Pancreas (tissue), 10 donors: ENCODE results near the gene HNRNPA1L2. TPM values are rescaled to one million over a fixed set of nuclear protein-coding genes. Genes with fewer than 3 reads are reported as not detected.

ENCODE experiments used
- ATAC-seq, 4 donors: fragments of 200-7000 bp; cut with Tn5 transposase; one replicate each; pipeline versions ENCODE4 v1.8.0 to v1.9.1; 2020; ENCODE audit warnings: mild to moderate bottlenecking in 4 of 4, moderate library complexity in 4 of 4
- DNase-seq, 6 donors: peaks; one replicate each; pipeline ENCODE4 v3.0.0-alpha.2; 2020
- FAIRE-seq: peaks from 2 replicates; lab custom pipeline; 2012; peaks lifted over from hg19 to GRCh38; lab: Jason Lieb, UNC
- H3K27ac ChIP-seq, 4 donors: fragments of 200-600 bp; sonication (generic); 1 replicate in 3 of 4; 2 replicates in 1 of 4; pipeline versions ENCODE4 v1.5.0 to v1.8.0; 2020
- H3K27me3 ChIP-seq, 4 donors: fragments of 200-600 bp; one replicate each; pipeline ENCODE4 v1.8.0; 2021
- H3K36me3 ChIP-seq, 3 donors: fragments of 200-600 bp; sonication (generic) in 1 of 3; one replicate each; pipeline versions ENCODE4 v1.5.0 to v1.8.0; 2020 to 2021
- H3K4me1 ChIP-seq, 3 donors: fragments of 200-600 bp; one replicate each; pipeline ENCODE4 v1.8.0; 2021
- H3K4me3 ChIP-seq, 4 donors: fragments of 200-600 bp; sonication (generic) in 2 of 4; one replicate each; pipeline versions ENCODE4 v1.5.0 to v1.8.0; 2020 to 2021
- H3K9me3 ChIP-seq, 4 donors: fragments of 200-600 bp; one replicate each; pipeline ENCODE4 v1.8.0; 2021
- CTCF ChIP-seq, 4 donors: fragments of 200-600 bp; sonication (generic) in 3 of 4; IDR thresholded peaks; one replicate each; pipeline versions ENCODE4 v1.5.0 to v1.8.0; 2021; ENCODE audit warnings: antibody characterized with exemption in 4 of 4
- WGBS, 2 donors: extraction: QIAGEN DNeasy Blood & Tissue Kit; methylation state at CpG; one replicate each; pipeline ENCODE4 v1.1.7; 2013; 5-methylcytosine and 5-hydroxymethylcytosine counted together
- intact Hi-C, 3 donors: fragments of 100-400 bp; cut with DNase I; formaldehyde crosslinking; loops; one replicate each; pipeline versions ENCODE4 v1.11.1 to v1.14.2; 2022
- polyA plus RNA-seq, 2 donors: library from polyadenylated mRNA; stranded (reverse); fragments of 200-250 nt; gene quantifications; one replicate each; pipeline ENCODE4 v1.2.3, GENCODE V29; 2013
- total RNA-seq, 6 donors: library from RNA; stranded (reverse); fragmentation: NEBNext Ultra II Directional in 4 of 6; extraction: Animal tissue kit (Norgen Biotek cat#: 25700) in 4 of 6; gene quantifications; one replicate each; pipeline versions ENCODE4 v1.2.1 to v1.2.4, GENCODE V29; 2021 to 2023
- donor health status: healthy with polysubstance abuse.
- donor health status: DM: no; HTN: no; CAD: no; lungs with moderate emphysema.
- donor health status: DM: no; HTN: no; CAD: no.
- donor health status: control.
- donor health status: control.
- donor health status: Bipolar disorder and iron deficiency.
- donor health status: DM: yes; HTN: yes; CAD: no.
- donor health status: DM: no; HTN: no; CAD: no.
- donor health status: DM: no; HTN: no; CAD: no.
- donor health status: DM: yes; HTN: yes; CAD: no.

HNRNPA1L2 gene
- total and polyA plus RNA-seq, 8 donors: 1.9 to 15.0 (median 3.1) TPM

DNA sequence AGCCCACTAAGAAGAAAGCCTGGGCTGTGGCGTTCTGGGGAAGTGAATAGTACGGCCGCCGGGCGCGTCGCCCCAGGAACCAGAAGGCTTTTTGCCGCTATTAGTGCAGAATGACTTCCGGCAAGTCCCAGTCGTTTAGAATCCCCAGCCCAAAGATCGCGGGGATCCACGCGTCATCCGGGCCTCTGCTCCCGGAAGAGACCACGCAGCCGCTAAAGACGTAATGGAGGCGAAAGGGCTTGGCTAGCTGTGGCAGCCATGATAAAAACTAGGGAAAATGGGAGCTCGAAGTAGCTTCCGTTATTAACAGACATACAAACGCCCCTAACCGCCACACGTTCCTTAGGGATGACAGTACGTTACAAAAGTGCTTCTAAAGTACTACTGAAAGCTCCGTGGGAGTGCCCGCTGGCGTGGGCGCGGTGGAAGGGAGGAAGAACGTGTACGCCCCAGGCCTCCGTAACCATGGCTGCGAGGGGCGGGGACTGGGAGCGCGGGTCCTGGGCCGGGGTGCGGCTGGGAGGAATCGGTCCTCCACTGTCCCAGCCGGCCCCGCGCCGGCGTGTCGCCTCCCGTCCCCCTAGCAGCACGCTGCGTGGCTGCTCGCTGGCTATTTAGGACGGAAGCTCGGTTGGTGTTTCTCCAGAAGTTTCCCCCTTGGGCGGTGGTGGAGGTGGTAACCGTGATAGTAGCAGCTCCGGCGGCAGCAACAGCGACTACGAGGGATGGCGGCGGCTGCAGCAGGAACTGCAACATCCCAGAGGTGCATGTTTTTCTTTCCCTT, 10.2 kb downstream of the HNRNPA1L2 start, which contains the start of gene SUGT1:
SUGT1 (plus strand) TSS at position 641 of the 784 bp plus-strand sequence; CDS start at position 726, 85 bp downstream.
- ATAC-seq (peak; percentile 96 to 99 (median 98)), DNase-seq (peak; percentile 97 to 98 (median 97)), FAIRE-seq (peak; percentile 90)
- peak; percentile 38 to 59 (median 42) for TF ChIP-seq CTCF (IDR thresholded peaks at IDR 0.05)
- Histone ChIP-seq H3K27ac (peak within 1 kb of the TSS; percentile 96 to 99 (median 98)), H3K36me3 (no peaks in the 10 kb centered on the region), H3K4me3 (peak within 1 kb of the TSS; percentile 59 to 85 (median 67)), H3K4me1 (peaks cover 19 to 25% (median 20%) of the 10 kb centered on the region in 3 donors), H3K9me3 (no peaks in the 10 kb centered on the region), H3K27me3 (no peaks in the 10 kb centered on the region)
- intact Hi-C loops: no loop called here
- WGBS, 2 donors: 0% methylated on average over 60 to 61 of the region's 61 CpGs

DNA sequence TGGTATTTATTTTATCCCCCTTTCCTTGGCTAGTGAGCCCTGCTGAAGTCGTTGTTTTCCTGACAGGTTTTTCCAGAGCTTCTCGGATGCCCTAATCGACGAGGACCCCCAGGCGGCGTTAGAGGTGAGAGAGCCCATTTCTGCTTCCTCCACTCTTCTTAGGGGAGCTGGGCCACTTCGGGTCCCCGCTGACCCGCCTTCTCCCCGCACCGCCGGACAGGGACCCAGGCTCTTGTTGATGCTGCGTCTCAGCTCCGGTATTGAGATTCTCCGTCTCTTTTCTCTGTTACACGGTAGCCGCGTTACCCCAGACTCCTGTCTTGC, 10.7 kb downstream of the HNRNPA1L2 start:
- Histone ChIP-seq H3K36me3 (peaks cover 0 to under 1% (median 0%) of the 10 kb centered on the region in 3 donors), H3K27me3 (no peaks in the 10 kb centered on the region), H3K9me3 (no peaks in the 10 kb centered on the region), H3K27ac (peak overlapping the region; percentile 96 to 99 (median 98)), H3K4me1 (peaks cover 19 to 25% (median 20%) of the 10 kb centered on the region in 3 donors), H3K4me3 (peak overlapping the region; percentile 59 to 85 (median 67))
- 0% methylated on average over 18 of the region's 18 CpGs for WGBS, 2 donors
- DNase-seq (peak in 1 of 6 donors; percentile 53), FAIRE-seq (no peak), ATAC-seq (peak; percentile 2 to 40 (median 13))
- intact Hi-C loops: no loop called here
- peak in 1 of 4 donors; percentile 3 for TF ChIP-seq CTCF (IDR thresholded peaks at IDR 0.05)

DNA sequence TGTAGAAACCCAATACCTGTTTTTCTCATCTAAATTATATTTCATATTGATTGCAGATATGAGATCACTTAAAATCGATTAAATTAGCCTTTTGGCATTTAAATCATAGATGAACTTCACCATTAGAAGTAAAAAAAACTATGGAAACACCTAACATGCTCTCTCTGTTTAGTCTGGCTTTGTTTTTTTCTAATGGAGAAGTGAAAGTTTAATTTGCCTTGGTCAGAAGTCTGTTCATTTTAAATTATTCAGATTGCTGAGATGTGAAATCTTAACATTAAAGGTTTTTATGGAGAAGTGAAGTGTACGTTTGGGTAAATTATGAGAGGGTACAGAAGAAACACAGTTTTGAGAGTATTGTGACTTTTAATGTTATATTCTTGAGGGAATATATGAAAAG, 17.1 kb downstream of the HNRNPA1L2 start:
- H3K27me3 ChIP-seq: no peaks in the 10 kb centered on the region
- no peak overlapping the region for H3K27ac ChIP-seq
- intact Hi-C loops: no loop called here
- 83 to 92% methylated on average over 2 of the region's 2 CpGs for WGBS, 2 donors
- DNase-seq: no peak
- H3K4me1 ChIP-seq: peaks cover 2 to 10% (median 4%) of the 10 kb centered on the region in 3 donors
- no peaks in the 10 kb centered on the region for H3K9me3 ChIP-seq
- no peak for TF ChIP-seq CTCF (IDR thresholded peaks at IDR 0.05)
- FAIRE-seq: no peak
- peaks cover 0 to 30% (median 3%) of the 10 kb centered on the region in 3 donors for H3K36me3 ChIP-seq
- ATAC-seq: no peak
- no peak overlapping the region for H3K4me3 ChIP-seq

GRCh38 chr13:52664272-52664671, 22.0 kb downstream of the HNRNPA1L2 start:
- DNase-seq: no peak
- no peaks in the 10 kb centered on the region for H3K27me3 ChIP-seq
- H3K27ac ChIP-seq: no peak overlapping the region
- peaks cover 0 to 59% (median 7%) of the 10 kb centered on the region in 3 donors for H3K36me3 ChIP-seq
- H3K4me3 ChIP-seq: no peak overlapping the region
- H3K9me3 ChIP-seq: no peaks in the 10 kb centered on the region
- intact Hi-C loops: no loop called here
- no peak for TF ChIP-seq CTCF (IDR thresholded peaks at IDR 0.05)
- no peaks in the 10 kb centered on the region for H3K4me1 ChIP-seq
- WGBS, 2 donors: 96 to 100% methylated on average over 4 of the region's 4 CpGs
- FAIRE-seq: no peak
- ATAC-seq: no peak

- ATAC-seq: peak in 2 of 4 donors; percentile 36 to 40
- no peak for TF ChIP-seq CTCF (IDR thresholded peaks at IDR 0.05)
- peak; percentile 47 for FAIRE-seq
- H3K36me3 ChIP-seq: peaks cover 0 to 53% (median 7%) of the 10 kb centered on the region in 3 donors
- H3K4me3 ChIP-seq: no peak overlapping the region
- no peaks in the 10 kb centered on the region for H3K9me3 ChIP-seq
- no peaks in the 10 kb centered on the region for H3K27me3 ChIP-seq
- H3K4me1 ChIP-seq: no peaks in the 10 kb centered on the region
- intact Hi-C loops: no loop called here
- H3K27ac ChIP-seq: no peak overlapping the region
- no peak for DNase-seq
Observed at GRCh38 chr13:52665325-52665724, 23.1 kb downstream of the HNRNPA1L2 start.
